CD4-positive, alpha-beta T cell treated with Interleukin-1 beta for 1 hour (primary cell): Measurements from ENCODE around the gene TSPAN14.
A peak's percentile ranks its signal among the peaks of the same experiment; 100 is the strongest.

Source experiments
- DNase-seq, 2 donors: peaks; one replicate each; pipeline ENCODE4 v3.0.0-alpha.2; 2020 to 2022

TSPAN14 gene

DNA sequence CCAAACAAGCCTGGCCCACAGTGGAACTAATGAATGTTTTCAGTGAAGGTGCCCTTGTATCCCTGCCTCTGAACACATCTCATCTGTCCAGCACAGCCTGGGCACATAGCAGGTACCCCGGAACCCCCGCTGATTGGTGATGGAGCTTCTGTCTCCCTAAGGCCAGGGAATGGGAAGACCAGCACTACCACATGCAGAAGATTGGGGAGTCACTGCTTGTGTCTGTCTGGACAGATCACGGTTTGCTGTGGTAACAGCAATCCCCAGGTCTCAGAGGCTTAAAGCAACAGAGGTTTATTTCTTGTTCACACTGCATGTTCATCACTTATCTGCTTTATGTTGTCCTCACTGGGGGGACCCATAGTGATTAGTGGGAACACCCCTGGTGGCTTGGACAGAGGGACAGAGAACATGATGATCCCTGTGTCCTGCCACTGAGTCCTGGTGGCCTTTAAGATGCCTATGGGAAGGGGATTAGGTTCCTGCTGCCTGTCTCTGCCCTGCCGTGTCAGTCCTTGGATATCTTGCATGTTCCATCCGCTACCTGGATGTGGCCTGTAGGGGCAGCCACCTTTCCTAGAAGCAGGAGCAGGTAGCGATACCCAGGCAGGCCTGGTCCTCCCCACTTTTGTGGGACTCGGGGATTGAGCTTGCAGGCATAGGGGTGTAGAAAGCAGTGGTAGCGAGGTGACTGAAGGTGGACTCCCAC, 3.6 kb downstream of the TSPAN14 start:
- no peak for DNase-seq

DNA sequence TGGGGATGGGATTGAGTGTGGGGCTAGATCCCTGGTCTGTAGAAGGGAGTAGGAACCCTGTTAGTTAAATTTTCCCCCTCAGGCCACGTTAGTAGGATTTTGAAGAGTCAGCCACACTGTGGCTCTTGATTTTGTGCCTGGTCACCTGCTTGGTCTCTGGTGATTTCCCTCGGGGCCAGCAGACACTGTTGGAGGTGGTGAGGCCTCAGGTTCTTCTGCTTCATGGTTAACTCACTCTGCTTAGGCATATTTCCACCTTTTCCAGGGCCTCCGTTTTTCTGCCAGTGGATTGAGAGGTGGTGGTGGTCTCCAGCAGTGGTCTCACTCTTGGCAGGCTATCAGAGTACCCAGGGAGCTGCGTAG, 4.1 kb downstream of the TSPAN14 start:
- DNase-seq = no peak

DNA sequence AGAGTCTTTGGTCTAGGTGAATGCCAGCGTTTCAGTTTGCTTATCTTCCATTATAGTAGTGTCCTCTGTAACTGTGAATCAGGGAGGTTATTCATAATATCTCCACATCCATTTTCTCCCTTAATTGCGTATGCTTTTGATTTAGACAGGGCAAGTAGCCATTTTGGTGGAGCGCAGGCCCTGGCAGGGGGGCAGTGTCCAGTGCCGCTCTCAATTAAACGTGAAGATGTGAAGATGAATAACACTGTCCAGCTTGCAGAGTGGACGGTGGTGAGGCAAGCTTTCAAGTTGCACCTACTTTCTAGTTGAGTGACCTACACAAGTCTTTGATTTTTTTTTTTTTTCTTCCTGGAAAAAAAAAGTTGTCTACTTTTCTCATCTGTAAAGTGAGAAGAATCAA, 4.5 kb downstream of the TSPAN14 start:
- no peak for DNase-seq

DNA sequence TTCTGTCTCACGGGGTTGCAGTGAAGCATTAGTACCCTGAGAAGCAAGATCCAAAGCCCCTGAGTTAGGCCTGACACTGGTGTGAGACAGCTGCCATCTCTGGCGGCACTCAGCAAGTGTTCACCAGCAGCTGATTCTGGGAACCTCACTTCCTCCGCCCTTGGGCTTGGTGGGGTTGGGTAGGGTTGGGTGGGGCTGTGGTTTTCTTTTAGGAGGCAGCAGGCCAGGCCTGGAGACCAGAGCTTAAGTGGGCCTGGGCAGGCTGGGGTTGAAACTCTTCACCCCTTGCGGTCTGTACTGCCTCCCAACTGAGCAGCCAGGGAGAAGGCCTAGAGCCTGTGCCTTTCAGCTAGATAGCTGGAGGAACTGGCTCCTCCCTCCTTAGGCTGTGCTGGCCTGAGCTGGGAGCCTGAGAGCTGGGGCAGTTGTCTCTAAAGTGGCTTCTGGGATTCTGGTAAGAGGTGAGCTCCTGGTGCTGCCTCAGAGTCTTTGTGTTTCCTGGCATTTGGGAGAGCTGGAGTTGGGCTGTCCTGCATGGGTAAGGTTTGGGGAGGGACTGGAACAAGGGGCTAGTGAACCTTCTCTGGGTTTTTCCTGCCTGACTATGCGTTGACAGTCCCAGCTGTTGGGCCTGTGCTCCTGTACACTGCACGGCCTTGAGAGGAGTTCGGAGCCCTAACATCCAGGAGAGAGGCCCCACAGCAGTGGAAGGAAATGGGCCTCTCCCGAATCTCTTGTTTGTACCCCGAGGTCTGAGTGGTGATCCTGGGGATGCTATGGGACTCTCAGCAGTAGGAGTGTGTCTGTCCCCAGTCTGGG, 5.1 kb downstream of the TSPAN14 start:
- DNase-seq = peak; percentile 68 to 74

DNA sequence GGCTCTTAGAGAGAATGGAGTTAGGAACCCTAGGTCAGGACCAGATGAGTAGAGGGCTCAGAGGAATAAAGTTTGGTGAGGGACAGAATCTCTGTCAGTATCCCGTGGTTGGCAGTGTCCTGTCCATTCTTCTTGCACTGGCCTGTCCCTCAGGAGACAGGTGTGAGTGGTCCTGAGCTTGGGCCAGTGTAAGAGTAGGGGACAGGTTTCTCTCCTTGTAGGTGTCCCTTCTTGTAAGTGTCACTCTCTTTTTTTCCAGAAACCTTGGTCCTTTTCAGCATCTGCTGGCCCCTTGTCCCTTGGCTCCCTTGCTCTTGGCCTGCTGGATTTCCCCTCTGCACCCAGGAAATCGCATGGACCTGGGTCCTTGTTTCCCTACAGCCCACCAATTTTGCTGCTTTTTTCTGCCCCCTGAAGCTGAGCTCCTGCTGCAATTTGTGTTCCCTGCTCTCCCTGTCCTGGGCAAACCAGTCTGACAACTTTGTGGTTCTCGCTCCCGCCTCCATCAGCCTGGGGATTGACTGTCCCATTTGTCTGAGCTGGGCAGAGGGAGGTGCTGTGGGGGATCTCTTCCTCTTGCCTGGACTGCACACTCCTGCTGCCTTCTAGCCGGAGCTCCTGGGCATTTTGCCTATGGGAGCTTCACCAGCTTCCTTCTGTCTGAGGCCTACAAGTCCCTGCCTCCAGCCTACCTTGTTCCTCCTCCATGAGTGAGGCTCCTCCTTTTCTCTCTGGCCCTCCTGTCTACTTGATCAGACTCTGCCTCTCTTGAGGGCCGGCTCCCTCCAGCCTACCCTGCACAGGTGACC, 6.5 kb downstream of the TSPAN14 start:
- no peak for DNase-seq

DNA sequence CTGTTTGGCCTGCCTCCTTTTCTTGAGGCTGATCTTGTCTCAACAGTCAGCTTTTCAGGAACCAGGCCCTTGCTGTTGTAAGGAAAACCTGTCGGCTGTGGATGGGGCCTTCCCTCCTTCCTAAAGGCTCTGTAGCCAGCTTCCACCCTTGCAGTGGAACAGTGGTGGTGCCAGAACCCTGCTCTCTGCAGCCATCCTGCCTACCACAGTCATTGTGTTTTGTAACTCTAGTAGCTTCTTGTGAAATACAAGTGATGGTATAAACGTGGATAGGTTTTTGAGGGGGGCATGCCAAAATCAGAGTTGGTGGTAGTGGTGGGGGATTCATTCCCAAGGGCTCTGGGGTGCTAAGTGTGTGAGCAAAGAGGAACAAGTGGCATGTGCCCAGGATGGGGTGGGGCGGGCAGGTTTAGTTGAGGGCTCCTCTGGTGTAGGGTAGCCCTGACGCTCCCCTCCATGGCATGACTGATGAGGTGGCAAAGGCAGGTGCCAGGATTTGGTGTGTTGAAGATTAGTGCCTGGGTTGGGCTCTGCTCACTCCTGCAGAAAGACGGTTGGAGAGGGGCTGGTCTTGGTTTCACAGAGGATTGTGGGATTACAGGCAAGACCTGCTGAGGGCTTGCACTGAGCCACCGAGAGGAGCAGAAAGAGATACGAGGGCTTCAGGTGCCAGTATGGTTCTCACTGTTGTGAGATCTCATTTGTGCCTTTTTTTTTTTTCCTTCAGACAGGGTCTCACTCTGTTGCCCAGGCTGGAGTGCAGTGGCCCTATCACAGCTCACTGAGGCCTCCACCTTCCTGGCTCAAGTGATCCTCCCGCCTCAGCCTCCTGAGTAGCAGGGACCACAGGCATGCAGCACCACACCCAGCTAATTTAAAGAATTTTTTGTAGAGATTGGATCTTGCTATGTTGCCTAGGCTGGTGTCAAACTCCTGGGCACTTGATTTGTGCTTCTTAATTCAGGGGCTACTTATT, 7.4 kb downstream of the TSPAN14 start:
- no peak for DNase-seq

DNA sequence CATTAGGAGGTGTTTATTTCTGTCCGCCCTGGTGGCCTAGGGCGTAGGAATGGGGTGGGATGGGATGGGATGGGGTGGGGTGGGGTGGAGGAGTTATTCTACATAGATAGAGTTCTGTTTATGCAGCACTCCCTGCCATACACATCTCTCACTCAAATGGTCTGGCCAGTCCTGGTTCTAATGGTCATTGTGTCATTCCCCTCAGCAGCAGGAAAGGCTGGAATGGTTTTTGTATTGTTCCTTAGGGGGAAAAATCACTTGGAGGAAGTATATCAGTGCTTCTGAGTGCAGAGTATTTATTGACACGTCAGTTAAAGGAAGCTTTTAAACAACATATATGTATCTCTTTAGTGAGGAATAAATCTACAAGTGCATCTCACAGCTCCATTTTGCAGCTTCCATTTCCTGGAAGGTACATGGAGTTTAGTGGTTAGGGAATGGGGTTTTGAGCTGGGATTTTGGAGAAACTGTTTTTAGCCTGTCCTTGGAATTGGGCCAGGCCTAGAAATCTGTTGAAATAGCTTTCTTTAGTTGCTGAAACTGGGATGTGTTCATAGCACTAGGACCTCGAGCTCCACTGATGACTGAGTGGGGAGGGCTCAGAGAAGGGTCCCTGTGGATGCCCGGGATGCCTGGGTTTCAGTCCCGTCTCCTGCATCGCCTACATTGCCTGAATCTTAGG, 8.3 kb downstream of the TSPAN14 start:
- DNase-seq = no peak

DNA sequence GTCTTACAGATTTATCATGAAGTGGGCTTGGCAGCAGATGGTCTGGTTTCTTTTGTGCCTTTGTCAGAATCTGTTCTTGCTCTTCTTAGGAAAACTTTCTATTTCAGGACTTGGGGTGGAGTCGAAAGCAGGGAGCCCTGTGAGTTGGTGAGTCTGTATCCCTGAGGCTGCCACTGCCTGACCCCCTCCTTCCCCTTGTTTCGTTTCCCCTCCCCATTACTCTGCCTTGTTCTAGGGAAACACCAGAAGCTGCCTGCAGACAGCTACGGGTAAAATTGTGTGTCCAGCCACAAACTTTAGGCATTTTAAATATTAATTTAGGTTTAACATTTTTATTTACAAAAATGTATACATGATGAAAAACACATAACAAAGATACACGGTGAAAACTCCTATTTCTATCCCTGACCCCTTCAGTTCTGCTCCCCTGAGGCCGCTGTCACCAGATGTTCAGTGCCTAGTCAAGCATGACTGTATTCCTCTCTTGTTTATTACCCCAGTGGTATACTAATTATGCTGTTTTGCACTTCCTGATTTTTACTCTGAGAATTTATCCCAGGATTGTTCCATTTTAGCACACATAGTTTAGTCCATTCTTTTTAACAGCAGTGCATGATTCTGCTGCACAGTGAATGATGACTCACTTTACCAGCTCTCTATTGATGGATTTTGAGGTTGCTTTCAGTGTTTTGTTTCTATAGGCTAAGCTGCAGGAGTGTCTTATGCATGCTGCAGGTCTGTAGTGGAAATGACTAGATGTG, 9.1 kb downstream of the TSPAN14 start:
- DNase-seq = no peak

DNA sequence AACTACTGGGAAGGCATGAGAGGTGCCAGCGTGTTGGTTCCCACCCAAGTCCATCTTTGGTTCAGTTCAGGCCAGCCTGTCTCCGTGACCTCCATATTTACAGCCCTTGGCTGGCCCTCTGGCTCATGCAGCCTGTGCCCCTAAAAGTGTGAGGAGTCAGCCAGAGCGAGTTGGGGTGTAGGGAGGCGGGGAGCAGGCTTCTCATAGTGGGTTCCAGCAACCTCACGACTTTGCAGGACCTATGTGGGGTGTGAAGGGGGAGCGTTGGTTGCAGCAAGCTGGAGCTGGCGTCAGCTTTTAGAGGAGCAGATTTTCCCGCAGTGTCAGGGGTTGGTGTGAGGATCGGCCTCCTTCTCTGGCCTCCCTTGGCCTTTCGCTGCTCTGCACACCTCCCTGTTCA, 9.8 kb downstream of the TSPAN14 start:
- DNase-seq = no peak

DNA sequence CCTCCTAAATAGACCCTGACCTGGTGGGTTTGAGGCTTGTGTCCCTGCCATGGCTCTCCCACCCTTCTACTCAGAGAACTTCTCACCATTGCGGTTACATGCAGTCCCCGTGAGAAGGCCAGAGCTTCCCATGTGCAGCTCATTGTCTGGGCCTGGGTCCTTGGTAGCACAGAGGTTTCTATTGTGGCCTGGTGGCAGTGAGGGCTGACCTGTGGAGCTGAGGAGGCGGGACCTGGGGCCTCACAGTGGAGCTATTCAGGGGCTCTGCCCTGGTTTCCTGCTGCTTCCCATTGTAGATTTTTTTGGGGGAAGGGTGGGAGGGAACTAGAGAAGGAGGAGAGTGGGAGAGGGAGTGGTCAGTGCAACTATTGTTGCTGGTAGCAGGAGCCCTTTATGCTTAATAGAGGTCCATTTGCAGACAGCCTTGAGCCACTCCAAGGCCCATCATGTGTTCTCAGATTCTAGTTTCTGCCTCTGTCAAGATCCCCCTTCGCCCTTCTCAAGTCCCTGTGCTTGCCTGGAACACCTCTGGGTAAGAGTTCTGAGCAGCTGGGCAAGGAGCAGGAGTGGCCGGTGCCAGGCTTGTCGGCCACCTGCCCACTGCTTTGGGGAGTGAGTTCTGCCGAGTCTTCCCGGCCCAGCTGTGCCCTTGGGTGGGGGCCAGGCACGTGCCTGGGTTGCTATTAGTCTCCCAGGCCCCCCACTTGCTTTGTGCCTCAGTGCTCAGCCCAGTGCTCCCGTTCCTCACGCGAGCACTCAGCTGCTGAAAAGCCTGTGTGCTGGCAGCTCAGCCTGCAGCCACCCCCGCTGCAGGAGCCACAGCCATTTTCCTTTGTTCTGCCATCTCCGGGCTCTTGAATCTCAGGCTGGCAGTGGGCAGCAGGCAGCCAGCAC, 10.7 kb downstream of the TSPAN14 start:
- DNase-seq = no peak

DNA sequence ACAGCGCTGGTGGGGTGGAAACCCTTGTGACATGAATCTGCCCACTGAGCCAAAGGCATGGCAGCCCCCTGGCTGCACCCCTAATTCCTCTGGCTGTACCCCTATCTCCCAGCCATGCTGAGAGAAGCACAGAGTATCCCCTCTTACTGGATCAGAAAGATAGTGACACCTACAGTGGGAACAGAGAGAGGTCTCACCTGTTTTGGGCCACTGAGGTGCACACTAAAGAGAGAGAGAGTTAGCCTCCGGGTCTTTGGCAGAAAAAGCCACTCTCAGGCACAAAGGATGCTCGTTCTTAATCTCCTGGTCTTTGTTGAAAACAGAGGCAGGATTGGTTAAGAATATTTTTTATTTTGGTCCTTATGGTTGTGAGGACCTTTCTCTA, 11.3 kb downstream of the TSPAN14 start:
- DNase-seq = no peak

DNA sequence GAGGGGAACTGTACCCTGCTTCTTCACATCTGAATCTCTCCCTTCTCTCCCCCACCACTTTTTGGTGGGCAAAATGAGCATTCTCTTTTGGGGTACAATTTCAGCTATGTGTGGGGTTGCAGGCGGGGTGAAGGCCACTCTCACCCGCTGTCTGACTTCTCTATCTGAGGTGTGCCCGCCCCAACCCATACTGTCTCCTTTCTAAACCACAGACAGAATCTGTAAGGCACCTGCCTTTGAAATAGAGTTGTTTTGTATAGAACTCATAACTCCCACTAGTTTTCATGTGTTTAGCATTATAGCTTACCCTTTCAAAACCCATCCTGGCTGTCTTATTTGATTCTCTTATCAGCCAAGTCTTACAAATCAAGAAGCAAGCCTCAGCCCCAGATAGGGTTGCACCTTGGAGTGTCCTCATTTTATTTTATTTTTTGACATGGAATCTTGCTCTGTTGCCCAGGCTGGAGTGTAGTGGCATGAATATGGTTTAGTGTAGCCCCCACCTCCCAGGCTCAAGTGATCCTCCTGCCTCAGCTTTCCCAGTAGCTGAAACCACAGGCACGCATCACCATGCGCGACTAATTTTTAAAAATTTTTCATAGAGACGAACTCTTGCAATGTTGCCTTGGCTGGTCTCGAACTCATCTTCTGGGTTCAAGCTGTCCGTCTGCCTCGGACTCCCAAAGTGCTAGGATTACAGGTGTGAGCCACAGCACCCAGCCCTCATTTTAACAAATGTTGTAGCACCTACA, 11.9 kb downstream of the TSPAN14 start:
- peak; percentile 59 to 61 for DNase-seq

DNA sequence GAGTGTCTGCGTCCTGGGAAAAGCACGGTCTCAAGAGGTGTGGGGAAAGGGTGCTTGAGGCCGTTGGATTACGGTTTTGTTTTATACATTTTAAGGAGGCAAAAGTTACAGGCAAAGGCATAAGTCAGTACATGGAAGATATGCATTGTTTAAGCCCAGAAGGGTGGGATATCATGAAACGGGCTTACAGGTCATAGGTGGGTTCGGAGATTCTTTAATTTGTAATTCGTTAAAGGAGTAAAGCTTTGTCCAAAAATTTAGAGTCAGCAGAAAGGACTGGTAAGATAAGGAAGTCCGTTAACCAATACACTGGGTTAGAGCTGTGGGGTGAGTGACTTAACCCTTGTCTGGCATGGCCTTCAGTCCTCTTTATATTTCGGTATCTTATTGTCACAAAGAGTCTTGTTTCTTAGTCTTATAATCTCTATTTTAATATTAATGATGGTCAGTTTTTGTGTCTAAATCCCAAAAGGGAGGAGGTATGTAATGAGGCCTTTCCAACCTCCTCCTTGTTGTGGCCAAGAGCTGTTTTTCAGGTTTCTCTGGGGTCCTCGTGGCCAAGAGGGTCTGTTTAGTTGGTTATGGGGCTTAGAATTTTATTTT, 12.7 kb downstream of the TSPAN14 start:
- no peak for DNase-seq

DNA sequence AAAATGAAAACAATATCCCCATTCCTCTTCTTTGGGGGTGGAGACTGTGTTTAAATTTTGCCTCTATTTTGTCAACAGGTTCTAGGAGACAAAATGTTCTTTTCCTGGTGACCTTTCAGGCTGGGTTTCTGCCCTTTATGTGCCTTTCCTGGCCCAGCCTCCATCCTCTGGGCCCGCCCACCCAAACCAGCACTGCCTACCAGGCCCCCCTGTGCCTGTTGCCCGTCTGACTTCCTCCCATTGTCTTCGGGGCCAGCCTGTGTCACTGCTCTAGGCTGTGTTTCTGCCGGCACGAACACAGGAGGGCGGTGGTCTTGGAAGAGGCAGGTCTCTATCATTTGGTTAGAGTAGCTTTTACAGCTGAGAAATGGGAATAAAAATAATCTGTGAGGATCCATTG, 13.9 kb downstream of the TSPAN14 start:
- peak; percentile 59 to 63 for DNase-seq

DNA sequence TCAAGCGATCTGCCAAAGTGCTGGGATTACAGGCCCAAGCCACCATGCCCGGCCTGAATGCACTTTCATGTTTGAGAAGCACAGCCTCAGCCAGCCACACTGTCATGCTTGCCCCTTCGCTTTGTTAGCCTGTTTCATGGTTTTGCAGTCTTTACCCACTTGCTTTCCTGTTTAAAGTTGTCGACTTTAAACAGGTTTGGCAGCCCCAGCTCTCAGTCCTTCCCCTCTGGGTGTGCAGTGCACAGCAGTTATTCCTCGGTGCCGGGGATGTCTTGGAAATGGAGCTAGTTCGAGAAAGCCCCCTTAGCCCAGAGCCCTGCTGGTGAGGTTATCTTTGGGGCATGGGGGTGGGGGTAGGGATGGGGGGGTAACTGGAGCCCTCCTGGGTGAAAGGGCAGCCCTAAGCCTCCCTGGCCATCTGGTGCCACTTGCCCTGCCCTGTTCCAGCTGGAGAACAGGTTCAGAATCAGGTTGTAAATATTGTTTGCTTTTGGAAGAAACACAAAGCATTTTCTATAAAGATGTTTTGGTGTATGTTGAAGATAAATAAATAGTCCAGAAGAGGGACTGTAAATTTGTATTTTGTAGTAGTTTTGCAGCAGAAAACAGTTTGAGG, 14.8 kb downstream of the TSPAN14 start:
- DNase-seq = no peak

DNA sequence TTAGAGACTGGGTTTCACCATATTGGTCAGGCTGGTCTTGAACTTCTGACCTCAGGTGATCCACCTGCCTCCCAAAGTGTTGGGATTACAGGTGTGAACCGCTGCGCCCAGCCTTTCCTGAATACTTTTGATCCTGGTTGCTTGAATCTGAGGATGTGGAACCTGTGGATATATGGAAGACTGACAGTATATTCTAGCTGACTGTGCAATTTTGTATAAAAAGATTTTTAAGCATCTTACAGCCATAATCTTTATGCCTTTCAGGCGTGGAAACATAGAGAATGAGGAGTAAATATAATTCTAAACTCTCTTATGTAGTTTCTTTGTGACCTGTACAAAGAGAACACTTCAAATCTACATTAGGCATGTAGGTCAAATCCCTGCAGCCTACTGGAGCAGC, 16.2 kb downstream of the TSPAN14 start:
- DNase-seq = no peak

DNA sequence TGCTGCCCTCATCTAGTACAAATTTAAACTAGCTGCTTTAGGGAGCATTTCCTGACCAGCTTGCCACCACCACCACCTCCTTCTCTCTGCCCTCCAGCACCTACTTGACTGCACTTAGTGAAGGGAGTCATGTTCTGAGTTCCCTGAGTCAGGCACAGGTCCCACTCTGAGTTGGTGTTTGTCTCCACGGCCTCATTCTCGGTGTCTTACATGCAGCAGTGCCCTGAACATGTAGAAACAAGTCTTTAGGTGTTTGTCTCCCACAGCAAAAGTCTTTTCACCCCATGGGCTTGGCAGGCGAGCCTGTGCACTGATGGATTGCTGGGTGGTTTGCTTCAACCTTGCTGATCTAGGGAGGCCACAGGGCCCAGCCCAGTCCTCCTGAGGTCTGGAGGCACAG, 16.9 kb downstream of the TSPAN14 start:
- no peak for DNase-seq

DNA sequence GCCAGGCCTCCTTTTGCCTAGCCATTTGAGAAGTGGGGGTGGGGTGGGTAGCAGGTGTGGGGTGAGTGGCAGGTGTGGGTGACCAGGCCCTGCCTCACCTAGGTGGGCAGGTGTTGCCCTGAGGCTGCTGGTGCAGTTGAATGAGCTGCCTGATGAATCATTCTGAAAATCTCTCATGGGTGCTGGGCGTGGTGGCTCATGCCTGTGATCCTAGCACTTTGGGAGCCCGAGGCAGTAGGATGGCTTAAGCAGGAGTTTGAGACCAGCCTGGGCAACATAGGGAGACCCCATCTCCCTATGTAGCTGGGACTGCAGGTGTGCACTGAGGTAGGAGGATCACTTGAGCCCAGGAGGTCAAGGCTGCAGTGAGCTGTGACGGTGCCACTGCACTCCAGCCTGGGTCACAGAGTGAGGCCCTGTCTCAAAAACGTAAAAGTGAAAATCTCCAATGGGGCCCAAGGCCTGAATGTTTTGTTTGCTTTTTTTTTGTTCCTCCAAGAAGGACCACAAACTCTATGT, 17.7 kb downstream of the TSPAN14 start:
- no peak for DNase-seq
